GM19395 (cell line): ENCODE results near the gene CDH1.
"Not testable (repeated sequence)": the region's sequence is repeated elsewhere in the genome, so short reads cannot be mapped to it uniquely, and the experiment has no call there.

Source experiments
- ATAC-seq: cut with Tn5 transposase; IDR thresholded peaks from one replicate; pipeline ENCODE4 v1.9.1; 2021; ENCODE audit warnings: mild to moderate bottlenecking, moderate library complexity; ENCODE audit not compliant: unreplicated experiment

CDH1 gene

GRCh38 chr16:68786685-68787418 is 49.8 kb downstream of the CDH1 start:
- no peak for ATAC-seq

GRCh38 chr16:68787419-68787807 is 50.3 kb downstream of the CDH1 start:
- ATAC-seq = not testable (repeated sequence)

- no peak for ATAC-seq
Measured at GRCh38 chr16:68790130-68790761, 53.2 kb downstream of the CDH1 start.

GRCh38 chr16:68790944-68791343 is 53.9 kb downstream of the CDH1 start:
- no peak for ATAC-seq

GRCh38 chr16:68792465-68793324 is 55.6 kb downstream of the CDH1 start:
- no peak for ATAC-seq

- no peak for ATAC-seq
Measured at GRCh38 chr16:68793401-68793857, 56.3 kb downstream of the CDH1 start.

- no peak for ATAC-seq
Measured at GRCh38 chr16:68798398-68798797, 61.3 kb downstream of the CDH1 start.

- ATAC-seq = no peak
Measured at GRCh38 chr16:68800257-68800875, 63.3 kb downstream of the CDH1 start.

- no peak for ATAC-seq
Measured at GRCh38 chr16:68802190-68802589, 65.1 kb downstream of the CDH1 start.

GRCh38 chr16:68806422-68806821 is 69.3 kb downstream of the CDH1 start:
- no peak for ATAC-seq

- ATAC-seq = no peak
Measured at GRCh38 chr16:68806981-68807380, 69.9 kb downstream of the CDH1 start.

- ATAC-seq = no peak
Measured at GRCh38 chr16:68814516-68814915, 77.4 kb downstream of the CDH1 start.

- no peak for ATAC-seq
Measured at GRCh38 chr16:68823401-68824135, 86.5 kb downstream of the CDH1 start.

- no peak for ATAC-seq
Measured at GRCh38 chr16:68825427-68825826, 88.3 kb downstream of the CDH1 start.

- ATAC-seq = no peak
Measured at GRCh38 chr16:68826652-68827051, 89.6 kb downstream of the CDH1 start.

GRCh38 chr16:68833251-68833650 is 96.2 kb downstream of the CDH1 start:
- ATAC-seq = no peak

- no peak for ATAC-seq
Measured at GRCh38 chr16:68834550-68834949, 97.5 kb downstream of the CDH1 start.

- no peak for ATAC-seq
Measured at GRCh38 chr16:68835970-68836369, 98.9 kb downstream of the CDH1 start.

- ATAC-seq = no peak
Measured at GRCh38 chr16:68839831-68840230, 102.7 kb downstream of the CDH1 start.

- not testable (repeated sequence) for ATAC-seq
Measured at GRCh38 chr16:68842964-68843481, 105.9 kb downstream of the CDH1 start.
